Endothelial cell (in vitro differentiated cells): ENCODE measurements around the gene KIAA2012. TPM values are rescaled to one million over a fixed set of nuclear protein-coding genes. Genes with fewer than 3 reads are reported as not detected.
"Not testable (repeated sequence)": the region's sequence is repeated elsewhere in the genome, so short reads cannot be mapped to it uniquely, and the experiment has no call there.

Experiments
- DNase-seq: peaks from one replicate; pipeline ENCODE4 v3.0.0; 2021; ENCODE audit warnings: low spot score
- H3K27ac Mint-ChIP-seq: one replicate; pipeline ENCODE4 v1.8.0; 2021; ENCODE audit warnings: mixed read lengths, inconsistent platforms; ENCODE audit not compliant: unreplicated experiment
- H3K27me3 Mint-ChIP-seq: one replicate; pipeline ENCODE4 v1.8.0; 2021; ENCODE audit warnings: mild to moderate bottlenecking, moderate library complexity, mixed read lengths, inconsistent platforms; ENCODE audit not compliant: unreplicated experiment
- H3K36me3 Mint-ChIP-seq: one replicate; pipeline ENCODE4 v1.8.0; 2021; ENCODE audit warnings: mild to moderate bottlenecking, low read depth, mixed read lengths, inconsistent platforms; ENCODE audit not compliant: unreplicated experiment
- H3K4me1 Mint-ChIP-seq: one replicate; pipeline ENCODE4 v1.8.0; 2021; ENCODE audit warnings: mild to moderate bottlenecking, mixed read lengths, inconsistent platforms; ENCODE audit not compliant: unreplicated experiment
- H3K4me3 Mint-ChIP-seq: one replicate; pipeline ENCODE4 v1.8.0; 2021; ENCODE audit warnings: mild to moderate bottlenecking, mixed read lengths, inconsistent platforms; ENCODE audit not compliant: unreplicated experiment
- H3K9me3 Mint-ChIP-seq: one replicate; pipeline ENCODE4 v1.8.0; 2021; ENCODE audit warnings: mixed read lengths, inconsistent platforms; ENCODE audit not compliant: unreplicated experiment
- total RNA-seq: library from RNA; stranded (reverse); fragmentation: NEBNext Ultra II Directional; extraction: Animal tissue kit (Norgen Biotek cat#: 25700); gene quantifications from one replicate; pipeline ENCODE4 v1.2.1, GENCODE V29; 2021; ENCODE audit not compliant: unreplicated experiment
- TF ChIP-seq, protein P1 (sequence below): fragments of 200-600 bp; sonication (generic); IDR thresholded peaks from one replicate; pipeline ENCODE4 v1.5.0; 2021; ENCODE audit warnings: antibody characterized with exemption; ENCODE audit not compliant: unreplicated experiment

Gene KIAA2012
- total RNA-seq, 1 donor from 2014 or later: 0.08 TPM

GRCh38 chr2:202221873-202222272, 148.8 kb downstream of the KIAA2012 start:
- Mint-ChIP-seq H3K9me3 (no peaks in the 10 kb centered on the region), H3K27ac (peak overlapping the region; percentile 33), H3K4me1 (peaks cover 3% of the 10 kb centered on the region), H3K27me3 (no peaks in the 10 kb centered on the region), H3K4me3 (no peak overlapping the region), H3K36me3 (peaks cover 24% of the 10 kb centered on the region)
- TF ChIP-seq, protein P1, sequence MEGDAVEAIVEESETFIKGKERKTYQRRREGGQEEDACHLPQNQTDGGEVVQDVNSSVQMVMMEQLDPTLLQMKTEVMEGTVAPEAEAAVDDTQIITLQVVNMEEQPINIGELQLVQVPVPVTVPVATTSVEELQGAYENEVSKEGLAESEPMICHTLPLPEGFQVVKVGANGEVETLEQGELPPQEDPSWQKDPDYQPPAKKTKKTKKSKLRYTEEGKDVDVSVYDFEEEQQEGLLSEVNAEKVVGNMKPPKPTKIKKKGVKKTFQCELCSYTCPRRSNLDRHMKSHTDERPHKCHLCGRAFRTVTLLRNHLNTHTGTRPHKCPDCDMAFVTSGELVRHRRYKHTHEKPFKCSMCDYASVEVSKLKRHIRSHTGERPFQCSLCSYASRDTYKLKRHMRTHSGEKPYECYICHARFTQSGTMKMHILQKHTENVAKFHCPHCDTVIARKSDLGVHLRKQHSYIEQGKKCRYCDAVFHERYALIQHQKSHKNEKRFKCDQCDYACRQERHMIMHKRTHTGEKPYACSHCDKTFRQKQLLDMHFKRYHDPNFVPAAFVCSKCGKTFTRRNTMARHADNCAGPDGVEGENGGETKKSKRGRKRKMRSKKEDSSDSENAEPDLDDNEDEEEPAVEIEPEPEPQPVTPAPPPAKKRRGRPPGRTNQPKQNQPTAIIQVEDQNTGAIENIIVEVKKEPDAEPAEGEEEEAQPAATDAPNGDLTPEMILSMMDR: no peak
- DNase-seq: no peak

DNA sequence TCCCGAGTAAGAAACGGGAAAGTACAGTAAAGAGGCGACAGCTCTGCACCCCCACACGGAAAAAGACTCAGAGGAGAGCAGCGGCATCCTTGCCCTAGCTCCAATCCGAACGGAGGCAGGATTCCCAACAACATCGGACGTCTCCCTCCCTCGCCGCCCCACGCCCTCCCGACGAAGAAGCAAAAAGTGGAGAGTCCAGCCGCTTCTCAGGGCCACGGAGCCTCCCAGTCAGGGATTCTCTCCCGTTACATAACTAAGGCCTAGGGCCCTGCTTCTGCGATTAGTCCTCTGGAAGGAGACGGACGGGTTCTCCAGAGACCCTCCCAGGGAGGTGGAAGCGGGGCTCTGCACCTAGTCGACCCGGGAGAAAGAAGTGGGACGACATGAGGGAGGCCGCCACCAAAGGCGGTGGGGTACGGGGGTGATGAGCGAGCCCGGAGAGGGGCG, 164.8 kb downstream of the KIAA2012 start:
- peak; percentile 54 for DNase-seq
- H3K36me3 Mint-ChIP-seq: peaks cover 10% of the 10 kb centered on the region
- peak overlapping the region; percentile 96 for H3K27ac Mint-ChIP-seq

GRCh38 chr2:202238234-202239197, 165.5 kb downstream of the KIAA2012 start, which contains the start of gene SUMO1:
SUMO1 (minus strand) TSS chr2:202238597; CDS start chr2:202238451, 146 bp downstream.
- DNase-seq: peak; percentile 81
- Mint-ChIP-seq H3K36me3 (peaks cover 10% of the 10 kb centered on the region), H3K4me3 (peak within 1 kb of the TSS; percentile 98), H3K27me3 (peaks cover 8% of the 10 kb centered on the region), H3K27ac (peak within 1 kb of the TSS; percentile 96), H3K4me1 (peaks cover 22% of the 10 kb centered on the region), H3K9me3 (no peaks in the 10 kb centered on the region)
- TF ChIP-seq, protein P1: no peak

More for the DNA sequence above, 164.8 kb downstream of the KIAA2012 start:
- Mint-ChIP-seq H3K4me1 (peaks cover 22% of the 10 kb centered on the region), H3K9me3 (no peaks in the 10 kb centered on the region), H3K27me3 (peaks cover 8% of the 10 kb centered on the region), H3K4me3 (peak overlapping the region; percentile 97)
- TF ChIP-seq, protein P1: no peak

- not testable (repeated sequence) for H3K4me3 Mint-ChIP-seq, H3K9me3 Mint-ChIP-seq, DNase-seq, H3K27me3 Mint-ChIP-seq, H3K36me3 Mint-ChIP-seq, H3K27ac Mint-ChIP-seq, H3K4me1 Mint-ChIP-seq
Measured at GRCh38 chr2:202247710-202248109, 174.7 kb downstream of the KIAA2012 start.

DNA sequence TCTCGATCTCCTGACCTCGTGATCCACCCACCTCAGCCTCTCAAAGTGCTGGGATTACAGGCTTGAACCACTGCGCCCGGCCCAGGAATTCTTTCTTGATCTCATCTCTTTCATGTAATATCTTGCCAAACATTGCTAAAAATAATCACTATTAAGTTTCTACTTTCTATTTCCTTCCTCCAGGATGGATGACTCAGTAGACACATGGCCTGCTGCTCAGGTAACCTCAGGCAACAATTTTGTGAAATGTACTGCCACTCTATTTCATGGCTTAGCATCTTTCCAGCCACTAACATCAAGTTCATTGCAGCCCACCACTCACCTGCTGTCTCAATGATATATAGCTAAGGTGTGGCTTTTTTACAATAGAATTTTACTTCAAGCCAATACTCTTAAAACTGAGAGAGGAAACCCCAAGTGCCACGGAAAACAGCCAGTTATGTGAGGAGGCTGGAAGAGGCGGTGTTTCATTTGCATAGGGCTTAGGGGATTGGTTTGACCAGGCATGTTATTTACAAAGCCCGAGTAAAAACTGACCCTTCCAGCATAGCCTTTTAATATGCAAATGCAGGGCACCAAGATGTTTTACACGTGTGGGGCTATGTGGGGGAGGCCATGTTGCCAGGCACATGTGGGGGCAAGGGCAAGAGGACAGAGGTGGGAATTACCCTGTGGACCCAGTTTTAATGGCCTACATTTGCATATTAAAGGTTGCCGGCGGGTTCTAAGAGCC, 176.6 kb downstream of the KIAA2012 start:
- Mint-ChIP-seq H3K4me3 (no peak overlapping the region), H3K27ac (peak overlapping the region; percentile 72), H3K4me1 (peaks cover 3% of the 10 kb centered on the region), H3K27me3 (peaks cover 2% of the 10 kb centered on the region), H3K36me3 (no peaks in the 10 kb centered on the region), H3K9me3 (no peaks in the 10 kb centered on the region)
- DNase-seq: no peak
- TF ChIP-seq, protein P1: no peak
